Fibroblast of lung (primary cell): ENCODE data around the gene PALMD. TPM values are rescaled to one million over a fixed set of nuclear protein-coding genes. Genes with fewer than 3 reads are reported as not detected.

Source experiments
- DNase-seq, 2 donors: peaks; one replicate each; pipeline versions ENCODE4 v3.0.0 to v3.0.0-alpha.2; 2010; ENCODE audit warnings: low read depth in 2 of 2
- H2AFZ ChIP-seq: 2 replicates; pipeline ENCODE4 v1.5.1; 2012; ENCODE audit warnings: low read length, control low read depth, inconsistent platforms
- H3K27ac ChIP-seq: 2 replicates; pipeline ENCODE4 v1.5.1; 2011; ENCODE audit warnings: low read length, control low read depth; ENCODE audit not compliant: insufficient read depth
- H3K27me3 ChIP-seq: 2 replicates; pipeline ENCODE4 v1.5.1; 2011; ENCODE audit warnings: mild to moderate bottlenecking, low read length; ENCODE audit not compliant: control insufficient read depth, insufficient read depth
- H3K36me3 ChIP-seq: 2 replicates; pipeline ENCODE4 v1.5.1; 2011; ENCODE audit warnings: low read length; ENCODE audit not compliant: control insufficient read depth, insufficient read depth
- H3K4me1 ChIP-seq: 2 replicates; pipeline ENCODE4 v1.5.1; 2011; ENCODE audit warnings: low read length; ENCODE audit not compliant: control insufficient read depth, insufficient read depth; ENCODE audit errors: extremely low read depth
- H3K4me2 ChIP-seq: 2 replicates; pipeline ENCODE4 v1.5.1; 2011; ENCODE audit warnings: low read length, control low read depth; ENCODE audit not compliant: insufficient read depth; ENCODE audit errors: extremely low read depth
- H3K4me3 ChIP-seq, 4 experiments: fragments of 200-600 bp in 1 of 4; sonication (generic) in 1 of 4; replicated peaks in 1 of 4; 2 replicates each; pipeline ENCODE4 v1.5.1; 2011 to 2016; ENCODE audit warnings: low read length in 4 of 4, low read depth in 3 of 4, mild to moderate bottlenecking in 3 of 4, control low read depth in 2 of 4, inconsistent platforms in 1 of 4, mixed read lengths in 1 of 4; ENCODE audit not compliant: insufficient read depth in 1 of 4; ENCODE audit errors: control extremely low read depth in 1 of 4
- H3K79me2 ChIP-seq: 2 replicates; pipeline ENCODE4 v1.5.1; 2012; ENCODE audit warnings: mild to moderate bottlenecking, low read length, inconsistent platforms; ENCODE audit not compliant: control insufficient read depth, insufficient read depth
- H3K9ac ChIP-seq: 2 replicates; pipeline ENCODE4 v1.5.1; 2011; ENCODE audit warnings: mild to moderate bottlenecking, low read length, control low read depth; ENCODE audit not compliant: insufficient read depth
- H3K9me3 ChIP-seq: 2 replicates; pipeline ENCODE4 v1.5.1; 2012; ENCODE audit warnings: low read depth, low read length; ENCODE audit not compliant: control insufficient read depth, insufficient read depth
- H4K20me1 ChIP-seq: 2 replicates; pipeline ENCODE4 v1.5.1; 2011; ENCODE audit warnings: low read length; ENCODE audit not compliant: control insufficient read depth, insufficient read depth; ENCODE audit errors: extremely low read depth
- CTCF ChIP-seq, 2 donors: IDR thresholded peaks in 1 of 2; conservative IDR thresholded peaks in 1 of 2; 1 replicate in 1 of 2; 2 replicates in 1 of 2; pipeline ENCODE4 v1.5.1; 2011 to 2012; ENCODE audit warnings: low read length in 2 of 2, control low read depth in 1 of 2, inconsistent platforms in 1 of 2, low read depth in 1 of 2, mild to moderate bottlenecking in 1 of 2
- EZH2 ChIP-seq: IDR thresholded peaks from 2 replicates; pipeline ENCODE4 v1.5.1; 2012; ENCODE audit warnings: low read length, control low read depth, mild to moderate bottlenecking; ENCODE audit errors: missing control alignments
- polyA plus RNA-seq, 2 donors: library from polyadenylated mRNA; depleted of rRNA in 1 of 2; stranded (reverse) in 1 of 2; unstranded in 1 of 2; fragments of >200 nt; gene quantifications; 2 replicates each; pipeline ENCODE4 v1.2.1, GENCODE V29; 2011 to 2012; ENCODE audit warnings: missing spikeins in 1 of 2
- total RNA-seq: library from RNA; depleted of rRNA; stranded (reverse); fragments of >200 nt; gene quantifications from 2 replicates; pipeline ENCODE4 v1.2.1, GENCODE V29; 2014

The PALMD gene
- total and polyA plus RNA-seq, 2 donors (not counting 1 experiment from before 2014, with no cell fraction given): 1.5 to 31.0 TPM

- Histone ChIP-seq H3K9ac (no peak overlapping the region), H3K27me3 (no peaks in the 10 kb centered on the region), H3K4me2 (no peak overlapping the region), H3K4me1 (no peaks in the 10 kb centered on the region), H3K9me3 (no peaks in the 10 kb centered on the region), H3K27ac (no peak overlapping the region), H3K36me3 (no peaks in the 10 kb centered on the region), H3K79me2 (no peaks in the 10 kb centered on the region), H2AFZ (no peak overlapping the region), H4K20me1 (no peaks in the 10 kb centered on the region), H3K4me3 (no peak overlapping the region)
- no peak for TF ChIP-seq EZH2
- TF ChIP-seq CTCF (conservative IDR thresholded peaks at IDR 0.05 in 1 of 2, IDR thresholded peaks at IDR 0.05 in 1 of 2; ENCODE audit: low read depth in 1 of 2, low read length in 2 of 2): no peak
- no peak for DNase-seq
Observed at GRCh38 chr1:99639408-99639807, 6.5 kb upstream of the PALMD start.

GRCh38 chr1:99639945-99640344 lies 6.0 kb upstream of the PALMD start:
- Histone ChIP-seq H2AFZ (no peak overlapping the region), H4K20me1 (no peaks in the 10 kb centered on the region), H3K27me3 (no peaks in the 10 kb centered on the region), H3K27ac (no peak overlapping the region), H3K4me3 (no peak overlapping the region), H3K9me3 (no peaks in the 10 kb centered on the region), H3K4me2 (no peak overlapping the region), H3K79me2 (no peaks in the 10 kb centered on the region), H3K4me1 (no peaks in the 10 kb centered on the region), H3K36me3 (no peaks in the 10 kb centered on the region), H3K9ac (no peak overlapping the region)
- TF ChIP-seq EZH2 (no peak), CTCF (conservative IDR thresholded peaks at IDR 0.05 in 1 of 2, IDR thresholded peaks at IDR 0.05 in 1 of 2; ENCODE audit: low read depth in 1 of 2, low read length in 2 of 2) (no peak)
- DNase-seq: no peak

GRCh38 chr1:99640672-99641071 lies 5.2 kb upstream of the PALMD start:
- no peak overlapping the region for H3K4me2 ChIP-seq
- H3K9ac ChIP-seq: no peak overlapping the region
- H3K36me3 ChIP-seq: no peaks in the 10 kb centered on the region
- H3K79me2 ChIP-seq: no peaks in the 10 kb centered on the region
- TF ChIP-seq CTCF (conservative IDR thresholded peaks at IDR 0.05 in 1 of 2, IDR thresholded peaks at IDR 0.05 in 1 of 2; ENCODE audit: low read depth in 1 of 2, low read length in 2 of 2) (no peak), EZH2 (no peak)
- no peak overlapping the region for H3K27ac ChIP-seq
- H4K20me1 ChIP-seq: no peaks in the 10 kb centered on the region
- peaks cover 1% of the 10 kb centered on the region for H3K4me1 ChIP-seq
- no peaks in the 10 kb centered on the region for H3K9me3 ChIP-seq
- no peaks in the 10 kb centered on the region for H3K27me3 ChIP-seq
- H2AFZ ChIP-seq: no peak overlapping the region
- no peak for DNase-seq
- no peak overlapping the region for H3K4me3 ChIP-seq
